Measurements from ENCODE around the gene CLDN17. TPM values are rescaled to one million over a fixed set of nuclear protein-coding genes. Genes with fewer than 3 reads are reported as not detected.

The CLDN17 gene
- total and polyA plus RNA-seq, 2 of the 4 experiments (the other 2 are of a cell fraction): not detected

DNA sequence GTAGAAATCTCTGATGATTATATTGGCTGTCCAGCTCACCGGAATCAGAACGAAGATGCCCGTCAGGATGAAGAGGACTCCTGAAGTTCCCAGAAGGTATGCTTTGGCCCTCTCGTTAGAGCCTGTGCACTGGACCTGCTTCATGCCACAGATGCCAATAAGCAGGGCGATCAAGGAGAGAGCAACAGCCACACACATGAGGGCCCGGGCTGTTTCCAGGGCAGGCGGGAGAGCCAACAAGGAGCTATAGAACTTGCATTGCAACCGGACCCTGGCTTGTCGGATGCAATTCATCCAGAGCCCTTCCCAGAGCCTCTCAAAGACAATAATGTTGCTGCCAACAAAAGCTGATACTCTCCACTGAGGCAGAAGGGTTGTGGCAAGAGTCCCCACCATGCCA, 434 bp downstream of the CLDN17 start:
- POLR2A ChIA-PET (ENCODE audit: unreplicated experiment): no interaction called here
- Histone ChIP-seq H4K91ac (ENCODE audit: insufficient read depth, low read depth, low read length) (no peak overlapping the region), H3K79me1 (ENCODE audit: low read depth in 1 of 2, low read length in 2 of 2) (no peaks in the 10 kb centered on the region), H2AK9ac (replicated peaks; ENCODE audit: low read depth, low read length, poor library complexity) (no peak overlapping the region), H2BK15ac (ENCODE audit: low read depth, low read length) (no peak overlapping the region), H2BK20ac (ENCODE audit: low read depth, low read length) (no peak overlapping the region), H2AFZ (replicated peaks; ENCODE audit: low read length, poor library complexity) (no peak overlapping the region), H2BK5ac (ENCODE audit: low read depth, low read length, poor library complexity, severe bottlenecking) (no peak overlapping the region), H3K23ac (ENCODE audit: low read depth, low read length) (no peak overlapping the region), H3K4me1 (ENCODE audit: control insufficient read depth, insufficient read depth, low read length) (no peaks in the 10 kb centered on the region), H3K9me1 (ENCODE audit: insufficient read depth, low read length) (no peaks in the 10 kb centered on the region), H3K4me2 (ENCODE audit: low read depth, low read length) (no peak overlapping the region), H3K4me3 (ENCODE audit: insufficient read depth, low read depth, low read length) (no peak overlapping the region), H3K27ac (ENCODE audit: insufficient read depth, low read length) (no peak overlapping the region), H4K5ac (ENCODE audit: low read depth, low read length) (no peak overlapping the region), H3K9me3 (ENCODE audit: control insufficient read depth, insufficient read depth, low read length) (peaks cover 5% of the 10 kb centered on the region), H3K56ac (ENCODE audit: extremely low read depth, insufficient read depth, low read length) (no peak overlapping the region), H3K36me3 (ENCODE audit: control insufficient read depth, insufficient read depth, low read length) (no peaks in the 10 kb centered on the region), H2BK120ac (ENCODE audit: low read depth, low read length) (no peak overlapping the region), H4K8ac (ENCODE audit: low read depth in 2 of 2, low read length in 2 of 2) (no peak overlapping the region), H4K20me1 (ENCODE audit: insufficient read depth, low read length) (no peaks in the 10 kb centered on the region), H3K14ac (replicated peaks; ENCODE audit: low read depth, low read length) (no peak overlapping the region), H3K18ac (ENCODE audit: low read depth, low read length) (no peak overlapping the region), H3K4ac (ENCODE audit: low read depth, low read length) (no peak overlapping the region), H3K27me3 (ENCODE audit: control insufficient read depth, insufficient read depth, low read length) (no peaks in the 10 kb centered on the region), H2AK5ac (ENCODE audit: low read depth, low read length) (no peak overlapping the region), H3K9ac (ENCODE audit: low read depth, low read length) (no peak overlapping the region)
- TF ChIP-seq CEBPB (IDR thresholded peaks at IDR 0.05; ENCODE audit: low read depth, low read length): no peak
- TF ChIP-seq, protein P1, sequence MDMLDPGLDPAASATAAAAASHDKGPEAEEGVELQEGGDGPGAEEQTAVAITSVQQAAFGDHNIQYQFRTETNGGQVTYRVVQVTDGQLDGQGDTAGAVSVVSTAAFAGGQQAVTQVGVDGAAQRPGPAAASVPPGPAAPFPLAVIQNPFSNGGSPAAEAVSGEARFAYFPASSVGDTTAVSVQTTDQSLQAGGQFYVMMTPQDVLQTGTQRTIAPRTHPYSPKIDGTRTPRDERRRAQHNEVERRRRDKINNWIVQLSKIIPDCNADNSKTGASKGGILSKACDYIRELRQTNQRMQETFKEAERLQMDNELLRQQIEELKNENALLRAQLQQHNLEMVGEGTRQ (IDR thresholded peaks at IDR 0.05; ENCODE audit: low read depth, low read length): no peak
- TF ChIP-seq RFX5 (IDR thresholded peaks at IDR 0.05; ENCODE audit: low read depth, low read length): no peak
- no peak for TF ChIP-seq MXI1 (IDR thresholded peaks at IDR 0.05; ENCODE audit: borderline replicate concordance, low read depth, low read length)
- TF ChIP-seq RAD21 (IDR thresholded peaks at IDR 0.05; ENCODE audit: low read length): no peak
- no peak for TF ChIP-seq CHD1 (IDR thresholded peaks at IDR 0.05; ENCODE audit: low read depth, low read length)
- TF ChIP-seq NFE2L2 (IDR thresholded peaks at IDR 0.05; ENCODE audit: low read depth, low read length): no peak
- no peak for TF ChIP-seq FOS (IDR thresholded peaks at IDR 0.05; ENCODE audit: low read depth, low read length)
- no peak for TF ChIP-seq SMC3 (IDR thresholded peaks at IDR 0.05; ENCODE audit: low read depth, low read length)
- no peak for TF ChIP-seq MAZ (IDR thresholded peaks at IDR 0.05; ENCODE audit: borderline replicate concordance, low read depth, low read length)
- TF ChIP-seq, protein P2, sequence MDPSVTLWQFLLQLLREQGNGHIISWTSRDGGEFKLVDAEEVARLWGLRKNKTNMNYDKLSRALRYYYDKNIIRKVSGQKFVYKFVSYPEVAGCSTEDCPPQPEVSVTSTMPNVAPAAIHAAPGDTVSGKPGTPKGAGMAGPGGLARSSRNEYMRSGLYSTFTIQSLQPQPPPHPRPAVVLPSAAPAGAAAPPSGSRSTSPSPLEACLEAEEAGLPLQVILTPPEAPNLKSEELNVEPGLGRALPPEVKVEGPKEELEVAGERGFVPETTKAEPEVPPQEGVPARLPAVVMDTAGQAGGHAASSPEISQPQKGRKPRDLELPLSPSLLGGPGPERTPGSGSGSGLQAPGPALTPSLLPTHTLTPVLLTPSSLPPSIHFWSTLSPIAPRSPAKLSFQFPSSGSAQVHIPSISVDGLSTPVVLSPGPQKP (IDR thresholded peaks at IDR 0.05; ENCODE audit: borderline replicate concordance, low read depth, low read length): no peak
- no peak for TF ChIP-seq MAFK (IDR thresholded peaks at IDR 0.05; ENCODE audit: low read depth, low read length)
- TF ChIP-seq RCOR1 (IDR thresholded peaks at IDR 0.05; ENCODE audit: insufficient replicate concordance, low read length): no peak
- CTCF ChIA-PET: no interaction called here
- intact Hi-C loops (cut with micrococcal nuclease): no loop called here
- dilution Hi-C loops (cut with HindIII; ENCODE audit: low sequenced_read_pairs, unreplicated experiment): no loop called here
- BruUV-seq (replicated peaks): no TSS peak
- DNase-seq: no peak
- WGBS, 2 experiments (ENCODE audit: extremely low coverage in 2 of 2, insufficient read length in 1 of 2): 57% methylated on average over 5 of the region's 9 CpGs; no CpG with 5 or more reads in 1 of the 2 experiments
- ATAC-seq (ENCODE audit: low read depth): no peak
- in situ Hi-C loops (cut with MboI; ENCODE audit: low sequenced_read_pairs): no loop called here
